Gastrocnemius medialis (tissue), 4 donors: ENCODE data around the gene TMEM185A. TPM values are rescaled to one million over a fixed set of nuclear protein-coding genes. Genes with fewer than 3 reads are reported as not detected.
"Not testable (repeated sequence)": the region's sequence is repeated elsewhere in the genome, so short reads cannot be mapped to it uniquely, and the experiment has no call there.

Experiments used
- ATAC-seq, 2 donors: fragments of 150-250 bp; one replicate each; pipeline ENCODE4 v1.9.1; 2016
- DNase-seq, 2 donors: peaks; one replicate each; pipeline ENCODE4 v3.0.0-alpha.2; 2019
- H3K27ac ChIP-seq, 4 donors: fragments of 200-600 bp; sonication (generic); 1 replicate in 1 of 4; 2 replicates in 3 of 4; pipeline ENCODE4 v1.5.1; 2016 to 2018; ENCODE audit warnings: mild to moderate bottlenecking in 2 of 4, moderate library complexity in 1 of 4
- H3K27me3 ChIP-seq, 3 donors: fragments of 200-600 bp; sonication (generic) in 2 of 3; 1 replicate in 1 of 3; 2 replicates in 2 of 3; pipeline versions ENCODE4 v1.5.1 to v1.6.0; 2016 to 2019; ENCODE audit warnings: mild to moderate bottlenecking in 1 of 3, moderate library complexity in 1 of 3
- H3K36me3 ChIP-seq, 2 donors: fragments of 200-600 bp; sonication (generic) in 1 of 2; one replicate each; pipeline ENCODE4 v1.5.1; 2017 to 2018
- H3K4me1 ChIP-seq, 2 donors: fragments of 200-600 bp; sonication (generic) in 1 of 2; one replicate each; pipeline ENCODE4 v1.5.1; 2016 to 2017; ENCODE audit warnings: mild to moderate bottlenecking in 2 of 2
- H3K4me3 ChIP-seq, 4 donors: fragments of 200-600 bp; sonication (generic) in 3 of 4; 1 replicate in 1 of 4; 2 replicates in 3 of 4; pipeline ENCODE4 v1.5.1; 2016 to 2019; ENCODE audit warnings: mild to moderate bottlenecking in 2 of 4
- H3K9me3 ChIP-seq, 3 donors: fragments of 200-600 bp; sonication (generic) in 2 of 3; 1 replicate in 1 of 3; 2 replicates in 2 of 3; pipeline ENCODE4 v1.5.1; 2016 to 2019
- POLR2A ChIP-seq, 2 donors: fragments of 450-650 bp; IDR thresholded peaks; one replicate each; pipeline ENCODE4 v1.6.1; 2017; ENCODE audit warnings: antibody characterized with exemption in 2 of 2, mild to moderate bottlenecking in 2 of 2, moderate library complexity in 2 of 2
- in situ Hi-C, 4 donors: fragments of 200-750 bp; cut with MboI; loops; one replicate each; pipeline versions ENCODE4 v1.15.0 to v1.8.0; 2017; ENCODE audit warnings: low sequenced_read_pairs in 4 of 4
- intact Hi-C: fragments of 100-400 bp; cut with DNase I; formaldehyde crosslinking; loops from one replicate; pipeline ENCODE4 v1.15.1; 2023; ENCODE audit warnings: low total_unique reads
- total RNA-seq, 4 donors: library from RNA; depleted of rRNA; stranded (reverse); fragments of >200 nt; gene quantifications; one replicate each; pipeline versions ENCODE4 v1.1.0 to v1.2.3, GENCODE V29; 2016
- TF ChIP-seq, protein P1 (sequence below), 5 experiments: fragments of 450-650 bp in 3 of 5; fragments of 200-600 bp in 2 of 5; sonication (generic) in 2 of 5; IDR thresholded peaks in 4 of 5; conservative IDR thresholded peaks in 1 of 5; 1 replicate in 4 of 5; 2 replicates in 1 of 5; pipeline ENCODE4 v1.5.1; 2016 to 2019; ENCODE audit warnings: antibody characterized with exemption in 5 of 5, mild to moderate bottlenecking in 3 of 5, moderate library complexity in 3 of 5

TMEM185A gene
- total RNA-seq, 4 donors from 2014 or later = 4.4 to 8.5 (median 7.7) TPM

DNA sequence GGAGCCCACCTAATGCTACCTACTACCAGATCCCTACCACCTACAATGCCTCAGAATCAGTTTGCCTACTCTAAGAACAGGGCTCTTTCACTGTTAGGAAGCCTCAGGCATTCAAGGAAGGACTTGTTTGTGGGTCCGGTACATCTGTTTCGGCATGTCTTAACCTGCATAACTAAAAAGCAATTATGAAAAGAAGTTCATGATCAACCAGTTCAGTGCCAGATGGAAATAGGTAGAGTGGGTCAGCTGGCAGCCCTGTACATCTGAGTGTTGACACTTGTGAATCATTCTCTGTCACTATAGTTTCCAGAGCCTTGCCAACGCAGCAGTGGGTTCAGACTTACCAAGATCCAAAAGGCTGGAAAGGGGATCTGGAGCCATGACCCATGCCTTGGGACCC is 3.3 kb downstream of the TMEM185A start:
- Histone ChIP-seq H3K27ac (no peak overlapping the region), H3K4me3 (no peak overlapping the region), H3K36me3 (no peaks in the 10 kb centered on the region), H3K27me3 (no peaks in the 10 kb centered on the region), H3K4me1 (peaks cover 18 to 27% of the 10 kb centered on the region in 2 donors), H3K9me3 (no peaks in the 10 kb centered on the region)
- in situ Hi-C loops (loop anchor here in 1 of 4 donors (25.0 kb wide), 1 partner anchor 1716 kb away; the partner anchor contains the start of gene FMR1), intact Hi-C loops (loop anchor here (5.0 kb wide), 1 partner anchor 141 kb away; no protein-coding TSS in a partner anchor)
- TF ChIP-seq, protein P1, sequence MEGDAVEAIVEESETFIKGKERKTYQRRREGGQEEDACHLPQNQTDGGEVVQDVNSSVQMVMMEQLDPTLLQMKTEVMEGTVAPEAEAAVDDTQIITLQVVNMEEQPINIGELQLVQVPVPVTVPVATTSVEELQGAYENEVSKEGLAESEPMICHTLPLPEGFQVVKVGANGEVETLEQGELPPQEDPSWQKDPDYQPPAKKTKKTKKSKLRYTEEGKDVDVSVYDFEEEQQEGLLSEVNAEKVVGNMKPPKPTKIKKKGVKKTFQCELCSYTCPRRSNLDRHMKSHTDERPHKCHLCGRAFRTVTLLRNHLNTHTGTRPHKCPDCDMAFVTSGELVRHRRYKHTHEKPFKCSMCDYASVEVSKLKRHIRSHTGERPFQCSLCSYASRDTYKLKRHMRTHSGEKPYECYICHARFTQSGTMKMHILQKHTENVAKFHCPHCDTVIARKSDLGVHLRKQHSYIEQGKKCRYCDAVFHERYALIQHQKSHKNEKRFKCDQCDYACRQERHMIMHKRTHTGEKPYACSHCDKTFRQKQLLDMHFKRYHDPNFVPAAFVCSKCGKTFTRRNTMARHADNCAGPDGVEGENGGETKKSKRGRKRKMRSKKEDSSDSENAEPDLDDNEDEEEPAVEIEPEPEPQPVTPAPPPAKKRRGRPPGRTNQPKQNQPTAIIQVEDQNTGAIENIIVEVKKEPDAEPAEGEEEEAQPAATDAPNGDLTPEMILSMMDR (IDR thresholded peaks at IDR 0.05 in 4 of 5, conservative IDR thresholded peaks at IDR 0.05 in 1 of 5) = no peak
- no peak for TF ChIP-seq POLR2A (IDR thresholded peaks at IDR 0.05)
- ATAC-seq (no peak), DNase-seq (no peak)

DNA sequence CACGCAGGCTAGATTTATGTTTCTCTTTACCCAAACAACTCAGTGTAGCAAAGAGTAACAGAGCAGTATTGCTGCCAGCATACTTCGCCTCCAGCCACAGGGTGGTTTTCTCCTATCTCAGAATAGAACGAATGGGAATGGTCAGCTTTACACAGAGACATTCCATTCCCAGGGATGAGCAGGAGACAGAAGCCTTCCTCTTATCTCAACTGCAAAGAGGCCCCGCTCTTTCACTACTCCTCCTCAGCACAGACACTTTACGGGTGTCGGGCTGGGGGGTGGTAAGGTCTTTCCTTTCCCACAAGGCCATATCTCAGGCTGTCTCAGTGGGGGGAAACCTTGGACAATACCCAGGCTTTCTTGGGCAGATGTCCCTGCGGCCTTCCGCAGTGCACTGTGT is 4.8 kb downstream of the TMEM185A start:
- not testable (repeated sequence) for H3K4me3 ChIP-seq, H3K36me3 ChIP-seq, H3K27ac ChIP-seq, DNase-seq, ATAC-seq, H3K27me3 ChIP-seq, H3K9me3 ChIP-seq
- in situ Hi-C loops (loop anchor here in 1 of 4 donors (25.0 kb wide), 1 partner anchor 1715 kb away; the partner anchor contains the start of gene FMR1), intact Hi-C loops (loop anchor here (5.0 kb wide), 1 partner anchor 140 kb away; no protein-coding TSS in a partner anchor)
- peaks cover 18 to 29% of the 10 kb centered on the region in 2 donors for H3K4me1 ChIP-seq

- intact Hi-C loops, ATAC-seq, DNase-seq, H3K27ac ChIP-seq, H3K27me3 ChIP-seq, H3K4me3 ChIP-seq, H3K9me3 ChIP-seq, H3K36me3 ChIP-seq: not testable (repeated sequence)
- in situ Hi-C loops = loop anchor here in 2 of 4 donors (25.0 kb wide), 1 partner anchor 107 kb away; the partner anchor contains the start of gene IDS (in 2 of the 2)
- peaks cover 6 to 14% of the 10 kb centered on the region in 2 donors for H3K4me1 ChIP-seq
Observed at GRCh38 chrX:149619662-149620061, 11.9 kb downstream of the TMEM185A start.

DNA sequence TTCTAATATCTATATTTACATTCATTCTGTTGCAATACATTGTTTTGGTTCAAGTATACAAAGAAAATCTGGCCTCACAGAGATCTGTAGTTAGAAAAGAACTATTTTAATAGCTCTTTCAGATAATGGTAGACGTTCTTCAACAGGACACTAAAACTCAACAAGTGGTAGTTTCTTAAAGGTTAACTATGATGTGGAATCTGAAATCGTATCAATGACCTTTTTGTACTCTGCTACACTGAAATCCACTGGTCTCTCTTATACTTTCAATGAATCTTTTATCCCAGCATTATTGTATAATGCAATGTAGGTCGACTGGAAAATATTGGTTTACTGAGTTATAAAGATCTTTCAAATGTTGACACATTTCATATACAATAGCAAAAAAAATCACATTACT is 12.7 kb downstream of the TMEM185A start:
- Histone ChIP-seq H3K4me3 (no peak overlapping the region), H3K36me3 (no peaks in the 10 kb centered on the region), H3K27ac (no peak overlapping the region), H3K9me3 (no peaks in the 10 kb centered on the region), H3K4me1 (peaks cover 6 to 9% of the 10 kb centered on the region in 2 donors), H3K27me3 (no peaks in the 10 kb centered on the region)
- intact Hi-C loops = no loop called here
- ATAC-seq = no peak
- TF ChIP-seq POLR2A (IDR thresholded peaks at IDR 0.05) = no peak
- TF ChIP-seq, protein P1 (IDR thresholded peaks at IDR 0.05 in 4 of 5, conservative IDR thresholded peaks at IDR 0.05 in 1 of 5) = no peak
- DNase-seq = no peak
- in situ Hi-C loops = loop anchor here in 2 of 4 donors (25.0 kb wide), 1 partner anchor 107 kb away; the partner anchor contains the start of gene IDS (in 2 of the 2)

- Histone ChIP-seq H3K4me1 (no peaks in the 10 kb centered on the region), H3K36me3 (no peaks in the 10 kb centered on the region), H3K4me3 (no peak overlapping the region), H3K27me3 (no peaks in the 10 kb centered on the region), H3K27ac (no peak overlapping the region), H3K9me3 (no peaks in the 10 kb centered on the region)
- ATAC-seq (no peak), DNase-seq (no peak)
- in situ Hi-C loops (loop anchor here in 2 of 4 donors (25.0 kb wide), 1 partner anchor 99 kb away; the partner anchor contains the start of gene IDS (in 2 of the 2)), intact Hi-C loops (no loop called here)
- TF ChIP-seq POLR2A (IDR thresholded peaks at IDR 0.05) = no peak
- TF ChIP-seq, protein P1 (IDR thresholded peaks at IDR 0.05 in 4 of 5, conservative IDR thresholded peaks at IDR 0.05 in 1 of 5) = no peak
Observed at GRCh38 chrX:149611623-149612175, 19.9 kb downstream of the TMEM185A start.
